Effector CD4-positive, alpha-beta T cell (primary cell): ENCODE results near the gene RANBP17.
"Not testable (repeated sequence)": the region's sequence is repeated elsewhere in the genome, so short reads cannot be mapped to it uniquely, and the experiment has no call there.

Experiments used
- DNase-seq: peaks from one replicate; pipeline ENCODE4 v3.0.0-alpha.2; 2020

Gene RANBP17

DNA sequence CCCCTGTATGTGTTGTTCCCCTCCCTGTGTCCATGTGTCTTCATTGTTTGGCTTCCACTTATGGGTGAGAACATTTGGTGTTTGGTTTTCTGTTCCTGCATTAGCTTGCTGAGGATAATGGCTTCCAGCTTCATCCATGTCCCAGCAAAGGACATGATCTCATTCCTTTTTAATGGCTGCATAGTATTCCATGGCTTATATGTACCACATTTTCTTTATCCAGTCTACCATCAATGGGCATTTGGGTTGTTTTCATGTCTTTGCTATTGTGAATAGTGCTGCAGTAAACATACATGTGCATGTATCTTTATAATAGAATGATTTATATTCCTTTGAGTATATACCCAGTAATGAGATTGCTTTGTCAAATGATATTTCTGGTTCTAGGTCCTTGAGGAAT is 8.6 kb downstream of the RANBP17 start:
- DNase-seq, result not testable (repeated sequence)

DNA sequence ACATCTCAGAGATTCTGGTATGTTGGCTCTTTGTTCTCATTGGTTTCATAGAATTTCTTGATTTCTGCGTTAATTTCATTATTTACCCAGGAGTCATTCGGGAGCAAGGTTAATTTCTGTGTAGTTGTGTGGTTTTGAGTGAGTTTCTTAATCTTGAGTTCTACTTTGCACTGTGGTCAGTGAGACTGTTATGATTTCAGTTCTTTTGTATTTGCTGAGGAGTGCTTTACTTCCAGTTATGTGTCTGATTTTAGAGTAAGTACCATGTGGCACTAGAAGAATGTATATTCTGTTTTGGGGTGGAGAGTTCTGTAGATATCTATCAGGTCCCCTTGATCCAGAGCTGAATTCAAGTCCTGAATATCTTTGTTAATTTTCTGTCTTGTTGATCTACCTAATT is 12.2 kb downstream of the RANBP17 start:
- no peak for DNase-seq

DNA sequence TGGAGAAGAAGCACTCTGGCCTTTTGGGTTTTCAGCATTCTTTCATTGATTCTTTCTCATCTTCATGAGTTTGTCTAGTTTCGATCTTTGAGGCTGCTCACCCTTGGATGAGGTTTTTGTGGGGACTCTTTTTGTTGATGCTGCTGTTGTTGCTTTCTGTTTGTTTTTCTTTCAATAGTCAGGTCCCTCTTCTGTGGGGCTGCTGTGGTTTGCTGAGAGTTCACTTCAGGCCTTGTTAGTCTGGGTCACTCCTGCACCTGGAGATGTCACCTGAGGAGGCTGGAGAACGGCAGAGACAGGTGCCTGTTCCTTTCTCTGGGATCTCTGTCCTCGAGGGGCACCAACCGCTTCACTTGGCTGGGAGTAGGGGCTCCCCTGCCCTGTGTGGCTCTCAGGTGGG is 14.0 kb downstream of the RANBP17 start:
- no peak for DNase-seq

DNA sequence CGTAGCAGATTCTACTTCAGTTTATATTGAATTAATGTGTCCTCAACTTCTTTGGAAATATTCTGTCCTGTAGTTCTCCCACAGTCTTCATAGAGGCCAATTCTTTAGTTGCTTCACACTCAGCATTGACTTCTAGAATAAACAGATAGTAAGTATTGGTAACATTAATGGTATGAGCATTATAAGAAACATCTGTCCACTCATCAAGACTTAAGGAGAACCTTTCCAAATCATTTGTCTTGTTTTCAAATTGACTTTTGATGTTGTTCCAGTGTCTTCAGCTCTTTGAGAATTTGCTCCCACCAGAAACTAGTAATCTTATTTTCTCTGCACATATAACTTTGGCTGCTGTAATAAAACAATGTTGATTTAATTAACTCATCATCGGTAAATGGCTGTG is 18.3 kb downstream of the RANBP17 start:
- DNase-seq, result no peak

DNA sequence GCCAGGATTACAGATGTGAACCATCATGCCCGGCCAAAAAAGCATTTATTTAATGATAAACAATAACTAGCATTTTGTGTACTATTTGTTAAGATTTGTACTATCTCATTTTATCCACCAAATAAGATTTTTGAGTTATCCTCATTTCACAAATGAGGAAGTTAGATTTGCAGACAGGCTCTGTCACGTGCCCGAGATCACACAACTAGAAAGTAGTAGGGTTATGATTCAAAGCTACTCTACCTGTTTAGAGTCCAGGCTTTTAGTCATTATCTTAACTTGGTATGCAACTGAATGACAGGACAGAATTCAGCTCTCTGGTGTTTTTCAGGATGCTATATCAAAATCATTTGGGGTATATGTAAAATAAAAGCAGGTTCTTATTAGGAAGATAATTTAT is 20.5 kb downstream of the RANBP17 start:
- no peak for DNase-seq

DNA sequence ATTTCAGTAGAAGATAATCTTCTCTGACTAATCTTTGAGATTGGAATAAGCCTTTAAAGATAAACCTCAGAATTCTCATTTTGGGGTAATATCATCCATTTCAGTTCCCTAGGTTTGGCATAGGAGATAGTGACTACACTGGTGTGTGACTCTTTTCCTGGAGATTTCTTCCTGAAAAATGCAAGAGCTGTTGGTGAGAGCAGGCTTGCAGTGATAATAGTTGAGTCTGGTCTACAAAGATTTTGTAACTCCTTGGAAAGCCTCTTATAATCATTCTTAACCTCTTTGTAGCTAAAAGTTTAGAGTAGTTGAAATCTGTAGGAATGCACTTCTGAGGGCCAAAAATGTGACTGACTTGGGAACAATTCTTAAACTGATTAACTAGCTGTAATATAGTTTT is 23.4 kb downstream of the RANBP17 start:
- DNase-seq, result no peak

DNA sequence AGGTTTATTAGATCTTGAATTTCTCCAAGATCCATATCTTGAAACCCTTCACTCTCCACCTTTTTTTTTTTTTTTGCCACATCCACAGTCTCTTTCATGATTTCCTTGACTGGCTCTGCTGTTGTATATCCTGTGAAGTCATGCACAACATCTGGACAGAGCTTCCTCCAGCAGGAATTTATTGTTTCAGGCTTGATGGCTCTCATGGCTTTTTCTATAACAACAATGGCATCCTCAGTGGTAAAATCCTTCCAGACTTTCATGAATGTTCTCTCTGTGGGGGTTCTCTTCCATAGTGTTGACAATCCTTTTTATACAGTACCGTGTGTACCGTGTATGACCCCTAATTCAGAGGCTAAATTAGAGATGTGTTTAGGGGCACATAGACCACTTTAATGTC is 24.0 kb downstream of the RANBP17 start:
- no peak for DNase-seq

DNA sequence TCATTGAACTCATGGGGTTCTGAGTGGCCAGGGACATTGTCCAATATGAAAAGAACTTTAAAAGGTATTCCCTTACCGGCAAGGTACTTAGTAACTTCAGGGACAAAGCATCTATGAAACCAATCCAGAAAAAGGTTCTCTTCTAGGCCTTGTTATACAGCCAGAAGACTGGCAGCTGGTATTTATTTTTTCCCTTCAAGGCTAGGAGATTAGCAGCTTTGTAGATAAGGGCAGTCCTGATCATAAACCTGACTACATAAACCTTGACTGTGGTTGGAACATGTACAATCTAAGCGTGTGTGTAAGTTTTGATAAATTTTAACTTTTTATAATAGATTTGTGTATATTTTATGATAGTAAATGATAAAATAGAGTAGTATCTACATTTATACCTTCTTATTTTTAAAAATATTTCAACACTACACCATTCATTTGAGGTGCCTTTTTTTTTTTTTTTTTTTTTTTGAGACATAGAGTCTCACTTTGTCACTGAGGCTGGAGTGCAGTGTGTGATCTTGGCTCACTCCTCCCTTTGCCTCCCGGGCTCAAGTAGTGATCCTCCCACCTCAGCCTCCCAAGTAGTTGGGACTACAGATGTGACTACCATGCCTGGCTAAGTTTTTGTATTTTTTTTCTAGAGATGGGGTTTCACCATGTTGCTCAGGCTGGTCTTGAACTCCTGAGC is 24.5 kb downstream of the RANBP17 start:
- no peak for DNase-seq

DNA sequence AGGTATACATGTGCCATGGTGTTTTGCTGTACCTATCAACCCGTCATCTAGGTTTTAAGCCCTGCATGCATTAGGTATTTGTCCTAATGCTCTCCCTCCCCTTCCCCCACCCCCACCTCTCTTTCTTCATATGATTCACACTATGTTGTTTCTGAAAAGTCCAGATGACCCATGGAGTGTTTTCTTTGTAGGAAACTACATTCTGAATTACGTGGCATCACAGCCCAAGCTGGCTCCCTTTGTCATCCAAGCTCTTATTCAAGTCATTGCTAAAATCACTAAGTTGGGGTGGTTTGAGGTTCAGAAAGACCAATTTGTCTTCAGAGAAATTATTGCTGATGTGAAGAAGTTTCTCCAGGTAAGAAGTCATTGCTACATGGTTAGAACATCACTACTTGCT is 30.4 kb downstream of the RANBP17 start:
- no peak for DNase-seq

DNA sequence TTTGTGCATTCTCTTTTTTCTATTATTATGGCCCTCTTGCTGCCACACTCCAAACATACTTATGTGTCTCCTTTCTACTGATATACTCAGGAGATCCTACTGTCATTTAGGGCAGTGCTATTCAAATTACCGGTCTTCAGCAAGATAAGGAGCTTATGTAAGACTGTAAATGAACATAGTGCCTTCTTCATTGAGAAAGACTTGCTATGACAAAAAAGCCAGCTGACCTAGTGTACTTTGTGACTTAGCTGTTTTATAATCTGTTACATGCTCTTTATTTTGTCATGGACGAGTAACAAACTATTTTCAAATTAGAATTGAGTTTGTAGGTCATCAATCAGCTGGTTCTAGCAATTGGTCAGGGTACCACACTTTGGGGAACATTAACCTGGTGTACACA is 32.8 kb downstream of the RANBP17 start:
- no peak for DNase-seq

DNA sequence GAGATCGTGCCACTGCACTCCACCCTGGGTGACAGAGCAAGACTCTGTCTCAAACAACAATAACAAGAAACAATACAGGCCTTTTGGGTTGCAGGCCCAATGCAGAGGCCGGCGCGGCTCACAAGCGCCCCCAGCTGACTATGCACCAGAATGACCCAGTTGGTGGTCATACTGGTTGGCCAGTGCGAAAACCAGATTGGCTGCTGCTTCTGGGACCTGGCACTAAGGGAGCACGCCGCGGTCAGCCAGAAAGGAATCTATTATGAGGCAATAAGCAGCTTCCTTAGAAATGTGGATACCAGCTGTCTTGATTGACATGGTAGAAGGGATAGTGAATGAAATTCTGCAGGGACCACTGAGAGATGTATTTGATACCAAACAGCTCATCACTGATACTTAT is 35.0 kb downstream of the RANBP17 start:
- DNase-seq, result no peak

DNA sequence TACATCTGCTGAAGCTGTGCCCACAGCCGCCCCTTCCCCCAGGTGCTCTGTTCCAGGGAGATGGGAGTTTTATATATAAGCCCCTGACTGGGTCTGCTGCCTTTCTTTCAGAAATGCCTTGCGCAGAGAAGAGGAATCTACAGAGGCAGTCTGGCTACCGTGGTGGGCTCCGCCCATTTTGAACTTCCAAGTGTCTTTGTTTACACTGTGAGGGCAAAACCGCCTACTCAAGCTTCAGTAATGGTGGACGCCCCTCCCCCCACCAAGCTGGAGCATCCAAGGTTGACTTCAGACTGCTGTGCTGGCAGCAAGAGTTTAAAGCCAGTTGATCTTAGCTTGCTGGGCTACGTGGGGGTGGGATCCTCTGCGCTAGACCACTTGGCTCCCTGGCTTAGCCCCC is 41.3 kb downstream of the RANBP17 start:
- DNase-seq, result no peak

DNA sequence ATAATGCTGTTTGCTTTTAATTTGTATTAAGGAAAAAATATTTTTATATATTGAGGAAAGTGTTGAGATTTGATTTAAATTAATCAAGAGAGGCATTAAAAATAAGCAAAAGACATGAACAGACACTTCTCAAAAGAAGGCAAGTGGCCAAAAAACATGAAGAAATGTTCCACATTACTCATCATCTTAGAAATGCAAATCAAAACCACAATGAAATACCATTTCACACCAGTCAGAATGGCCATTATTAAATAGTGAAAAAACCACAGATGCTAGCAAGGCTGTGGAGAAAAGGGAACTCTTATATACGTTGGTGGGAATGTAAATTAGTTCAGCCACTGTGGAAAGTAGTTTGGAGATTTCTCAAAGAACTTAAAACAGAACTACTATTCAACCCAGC is 45.9 kb downstream of the RANBP17 start:
- no peak for DNase-seq

DNA sequence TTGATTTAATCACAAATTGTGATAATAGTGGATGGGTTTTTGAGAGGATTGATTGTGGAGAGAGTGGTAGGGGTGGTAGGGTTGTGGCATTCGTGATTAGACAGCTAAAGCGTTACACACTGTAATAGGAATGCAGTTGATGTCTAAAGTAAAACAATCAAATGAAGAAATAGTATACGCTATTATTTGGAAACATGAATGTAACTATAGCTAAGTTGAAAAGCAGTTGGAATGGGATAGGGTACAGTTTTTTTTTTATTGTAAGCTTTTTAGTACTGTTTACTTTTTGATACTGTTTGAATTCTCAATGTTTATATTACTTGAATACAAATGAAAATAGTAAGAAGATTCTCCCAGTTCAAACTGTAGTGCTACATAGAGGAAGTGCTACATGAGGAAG is 51.8 kb downstream of the RANBP17 start:
- DNase-seq, result no peak

DNA sequence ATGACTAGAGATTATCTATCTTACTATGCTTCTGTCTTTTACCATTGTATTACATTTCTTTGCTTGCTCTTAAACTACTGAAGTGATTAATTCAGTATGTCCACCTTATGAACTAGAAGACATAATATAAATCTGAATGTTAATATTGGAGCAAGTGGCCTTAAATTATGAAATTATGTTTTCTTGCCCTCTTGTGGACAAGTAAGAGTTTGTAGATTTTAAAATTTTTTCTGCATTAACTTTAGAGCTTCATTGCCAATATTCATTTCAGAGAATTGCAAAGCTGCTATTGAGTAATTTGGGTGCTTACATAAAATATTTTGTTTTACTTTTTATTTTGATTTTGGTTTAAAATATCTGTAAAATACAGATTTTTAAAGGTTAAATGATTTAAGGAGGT is 55.3 kb downstream of the RANBP17 start:
- no peak for DNase-seq

DNA sequence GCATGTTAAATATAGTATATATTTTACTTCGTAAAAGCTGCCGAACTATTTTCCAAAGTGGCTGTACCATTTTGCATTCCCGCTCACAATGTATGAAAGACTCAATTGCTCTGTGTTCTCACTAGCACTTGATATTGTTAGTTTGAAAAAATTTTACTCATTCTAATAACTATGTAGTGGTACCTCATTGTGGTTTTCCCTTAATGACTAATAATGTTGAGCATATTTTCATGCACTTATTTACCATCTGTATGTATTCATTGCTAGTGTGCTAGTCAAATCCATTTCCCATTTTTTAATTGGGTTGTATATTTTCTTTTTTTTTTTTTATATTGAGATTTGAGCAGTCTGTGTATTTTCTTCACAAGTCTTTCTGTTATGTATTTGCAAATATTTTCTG is 58.4 kb downstream of the RANBP17 start:
- DNase-seq, result no peak

DNA sequence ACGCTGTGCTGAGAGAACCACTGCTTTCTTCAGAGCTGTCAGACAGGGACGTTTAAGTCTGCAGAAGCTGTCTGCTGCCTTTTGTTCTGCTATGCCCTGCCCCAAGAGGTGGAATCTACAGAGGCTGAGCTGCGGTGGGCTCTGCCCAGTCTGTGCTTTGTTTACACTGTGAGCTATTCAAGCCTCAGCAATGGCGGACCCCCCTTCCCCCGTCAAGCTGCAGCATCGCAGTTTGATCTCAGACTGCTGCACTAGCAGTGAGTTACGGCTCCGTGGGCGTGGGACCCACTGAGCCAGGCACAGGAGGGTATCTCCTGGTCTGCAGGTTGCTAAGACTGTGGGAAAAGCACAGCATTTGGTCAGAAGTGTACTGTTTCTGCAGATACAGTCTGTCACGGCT is 60.5 kb downstream of the RANBP17 start:
- DNase-seq, result not testable (repeated sequence)

DNA sequence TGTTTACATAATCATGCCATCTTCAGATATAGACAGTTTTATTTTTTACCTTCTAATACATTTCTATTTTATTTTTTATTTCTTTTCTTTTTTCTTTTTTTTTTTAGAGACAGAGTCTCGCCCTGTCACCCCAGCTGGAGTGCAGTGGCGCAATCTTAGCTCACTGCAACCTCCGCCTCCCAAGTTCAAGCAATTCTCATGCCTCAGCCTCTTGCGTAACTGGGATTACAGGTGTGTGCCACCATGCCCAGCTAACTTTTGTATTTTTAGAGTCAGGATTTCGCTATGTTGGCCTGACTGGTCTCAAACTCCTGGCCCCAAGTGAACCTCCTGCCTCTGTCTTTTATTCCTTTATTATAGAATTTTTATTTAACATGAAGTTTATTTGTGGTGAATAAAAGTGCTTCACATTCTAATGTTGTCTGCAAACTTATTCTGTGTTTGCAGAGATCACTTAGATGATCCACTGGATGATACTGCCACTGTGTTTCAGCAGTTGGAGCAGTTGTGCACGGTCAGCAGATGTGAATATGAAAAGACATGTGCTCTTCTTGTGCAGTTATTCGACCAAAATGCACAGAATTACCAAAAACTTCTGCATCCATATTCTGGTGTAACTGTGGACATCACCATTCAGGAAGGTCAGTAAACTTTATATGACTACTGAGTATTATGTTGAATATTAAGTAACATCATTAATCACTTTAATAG is 62.2 kb downstream of the RANBP17 start:
- DNase-seq, result no peak

DNA sequence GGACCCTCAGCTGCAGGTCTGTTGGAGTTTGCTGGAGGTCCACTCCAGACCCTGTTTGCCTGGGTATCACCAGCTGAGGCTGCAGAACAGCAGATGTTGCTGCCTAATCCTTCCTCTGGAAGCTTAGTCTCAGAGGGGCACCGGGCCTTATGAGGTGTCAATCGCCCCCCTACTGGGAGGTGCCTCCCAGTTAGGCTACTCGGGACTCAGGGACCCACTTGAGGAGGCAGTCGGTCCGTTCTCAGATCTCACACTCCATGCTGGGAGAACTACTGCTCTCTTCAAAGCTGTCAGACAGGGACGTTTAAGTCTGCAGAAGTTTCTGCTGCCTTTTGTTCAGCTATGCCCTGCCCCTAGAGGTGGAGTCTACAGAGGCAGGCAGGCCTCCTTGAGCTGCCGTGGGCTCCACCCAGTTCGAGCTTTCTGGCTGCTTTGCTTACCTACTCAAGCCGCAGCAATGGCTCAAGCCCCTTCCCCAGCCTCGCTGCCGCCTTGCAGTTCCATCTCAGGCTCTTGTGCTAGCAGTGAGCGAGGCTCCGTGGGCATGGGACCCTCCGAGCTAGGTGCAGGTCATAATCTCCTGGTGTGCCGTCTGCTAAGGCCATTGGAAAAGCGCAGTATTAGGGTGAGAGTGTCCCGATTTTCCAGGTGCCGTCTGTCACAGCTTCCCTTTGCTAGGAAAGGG is 73.9 kb downstream of the RANBP17 start:
- DNase-seq, result not testable (repeated sequence)

DNA sequence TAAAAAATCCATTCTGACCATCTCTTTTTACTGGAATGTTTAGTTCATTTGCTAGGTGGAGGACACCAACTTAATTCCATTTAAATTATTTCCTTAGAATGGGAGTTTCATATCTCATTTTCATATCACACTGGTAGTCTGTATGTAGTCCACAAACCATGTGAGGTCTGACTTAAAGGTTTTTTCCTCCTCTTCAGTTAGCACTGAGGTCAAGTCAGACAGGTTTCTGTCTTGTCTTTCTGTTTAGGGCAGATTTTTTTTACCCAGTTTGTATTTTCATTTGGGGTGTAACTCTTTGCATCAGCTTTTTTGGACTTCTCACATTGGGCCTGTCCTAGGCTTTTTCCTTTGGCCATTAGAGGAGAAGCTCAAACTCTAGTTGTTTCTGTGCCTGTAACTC is 75.3 kb downstream of the RANBP17 start:
- no peak for DNase-seq

DNA sequence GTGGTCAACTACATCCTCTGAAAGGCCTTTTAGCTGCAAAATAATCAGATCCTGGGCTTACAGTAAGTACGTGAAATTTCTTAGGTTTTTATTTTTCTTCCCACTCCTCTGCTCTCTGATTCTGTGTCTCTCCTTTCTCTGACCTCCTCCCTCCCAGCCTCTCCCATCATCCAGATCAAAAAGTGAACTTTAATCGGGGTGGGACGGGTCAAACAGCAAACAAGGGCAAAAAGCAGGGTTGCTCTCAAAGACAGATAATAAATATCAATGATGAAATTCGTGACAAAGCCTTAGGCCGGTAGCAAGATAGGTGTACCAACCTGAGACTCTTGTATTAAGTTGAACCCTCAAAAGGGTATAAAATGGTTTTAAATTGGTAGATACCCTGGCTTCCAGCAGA is 76.1 kb downstream of the RANBP17 start:
- DNase-seq, result no peak

DNA sequence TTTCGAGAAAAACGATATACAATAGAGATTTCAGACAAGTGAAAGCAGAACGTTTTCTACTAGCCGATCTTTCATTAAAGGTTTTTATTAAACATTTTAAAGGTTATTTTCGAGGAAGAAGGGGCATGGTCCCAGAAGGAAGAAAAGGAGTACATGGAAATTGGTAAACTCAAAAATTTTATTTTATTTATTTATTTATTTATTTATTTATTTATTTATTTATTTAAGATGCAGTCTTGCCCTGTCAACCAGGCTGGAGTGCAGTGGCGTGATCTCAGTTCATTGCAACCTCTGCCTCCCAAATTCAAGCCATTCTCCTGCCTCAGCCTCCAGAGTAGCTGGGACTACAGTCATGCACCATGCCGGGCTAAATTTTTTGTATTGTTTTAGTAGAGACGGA is 77.4 kb downstream of the RANBP17 start:
- DNase-seq, result no peak

DNA sequence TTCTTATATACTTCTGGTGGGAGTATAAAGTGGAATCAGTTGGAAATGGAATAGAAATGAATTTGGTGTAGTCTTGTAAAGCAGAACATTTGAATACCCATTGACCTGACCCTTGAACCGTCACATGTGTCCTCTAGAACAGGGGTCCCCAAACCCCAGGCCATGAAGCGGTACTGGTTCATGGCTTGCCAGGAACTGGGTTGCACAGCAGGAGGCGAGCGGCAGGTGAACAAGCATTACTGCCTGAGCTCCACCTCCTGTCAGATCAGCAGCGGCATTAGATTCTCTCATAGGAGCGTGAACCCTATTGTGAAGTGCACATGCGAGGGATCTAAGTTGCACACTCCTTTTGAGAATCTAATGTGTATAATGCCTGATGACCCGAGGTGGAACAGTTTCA is 80.0 kb downstream of the RANBP17 start:
- DNase-seq, result no peak

DNA sequence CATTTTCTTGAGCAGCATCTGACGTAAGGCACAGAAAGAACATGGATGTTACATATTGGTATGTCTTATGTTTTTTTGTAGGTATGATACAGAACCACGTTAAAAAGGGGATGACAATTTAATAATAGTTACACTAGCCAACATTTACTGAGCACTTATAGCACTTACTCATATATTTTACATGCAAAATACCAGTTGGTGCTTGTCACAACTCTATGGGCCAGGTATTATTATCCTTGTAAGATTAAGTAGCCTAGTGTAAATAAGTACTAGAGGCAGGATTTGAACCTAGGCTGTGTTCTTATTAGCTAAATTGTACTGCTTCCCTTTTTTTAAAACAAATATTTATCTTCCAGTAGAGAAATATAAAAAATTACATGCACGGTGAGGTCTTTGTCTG is 83.5 kb downstream of the RANBP17 start:
- no peak for DNase-seq
